HEK293 (cell line): ENCODE data around the gene PPOX.

Experiments
- HOXA7 ChIP-seq: sonication (generic); formaldehyde crosslinking; IDR thresholded peaks from 2 replicates; pipeline ENCODE4 v1.8.1; 2022; ENCODE audit warnings: missing genetic modification reagents, borderline replicate concordance
- KLF10 ChIP-seq: fragments of 450-650 bp; IDR thresholded peaks from 2 replicates; pipeline ENCODE4 v1.5.1; 2018; ENCODE audit warnings: missing biosample characterization, mild to moderate bottlenecking, missing genetic modification characterization
- KLF8 ChIP-seq: fragments of 450-650 bp; formaldehyde crosslinking; IDR thresholded peaks from 2 replicates; pipeline ENCODE4 v1.5.1; 2016; ENCODE audit warnings: missing biosample characterization, missing genetic modification characterization
- OSR2 ChIP-seq: fragments of 450-650 bp; formaldehyde crosslinking; IDR thresholded peaks from 2 replicates; pipeline ENCODE4 v1.5.1; 2016; ENCODE audit warnings: missing biosample characterization, missing genetic modification characterization
- SP2 ChIP-seq: fragments of 450-650 bp; formaldehyde crosslinking; IDR thresholded peaks from 2 replicates; pipeline ENCODE4 v1.5.1; 2016; ENCODE audit warnings: missing biosample characterization, missing genetic modification characterization
- WT1 ChIP-seq: fragments of 450-650 bp; formaldehyde crosslinking; IDR thresholded peaks from 2 replicates; pipeline ENCODE4 v1.5.1; 2016; ENCODE audit warnings: missing biosample characterization, missing genetic modification characterization
- ZBTB20 ChIP-seq: fragments of 450-650 bp; formaldehyde crosslinking; IDR thresholded peaks from 2 replicates; pipeline ENCODE4 v1.5.1; 2016; ENCODE audit warnings: missing biosample characterization, missing genetic modification characterization
- ZBTB8A ChIP-seq: fragments of 450-650 bp; formaldehyde crosslinking; IDR thresholded peaks from 2 replicates; pipeline ENCODE4 v1.5.1; 2016; ENCODE audit warnings: missing biosample characterization, missing genetic modification characterization
- ZNF211 ChIP-seq: fragments of 450-650 bp; formaldehyde crosslinking; IDR thresholded peaks from 2 replicates; pipeline ENCODE4 v1.5.1; 2016; ENCODE audit warnings: low read depth, missing biosample characterization, missing genetic modification characterization
- ZNF239 ChIP-seq: fragments of 450-650 bp; formaldehyde crosslinking; IDR thresholded peaks from 2 replicates; pipeline ENCODE4 v1.5.1; 2016; ENCODE audit warnings: missing biosample characterization, missing genetic modification characterization
- ZNF335 ChIP-seq: fragments of 450-650 bp; formaldehyde crosslinking; conservative IDR thresholded peaks from 2 replicates; pipeline ENCODE4 v1.5.1; 2016; ENCODE audit warnings: missing biosample characterization, missing genetic modification characterization
- ZNF426 ChIP-seq: fragments of 450-650 bp; formaldehyde crosslinking; IDR thresholded peaks from 2 replicates; pipeline ENCODE4 v1.5.1; 2017; ENCODE audit warnings: missing biosample characterization, missing genetic modification characterization, mild to moderate bottlenecking, inconsistent platforms, moderate library complexity
- ZNF549 ChIP-seq: fragments of 450-650 bp; IDR thresholded peaks from 2 replicates; pipeline ENCODE4 v1.5.1; 2018; ENCODE audit warnings: missing biosample characterization, missing genetic modification characterization, mild to moderate bottlenecking, inconsistent platforms, moderate library complexity
- ZNF596 ChIP-seq: fragments of 450-650 bp; IDR thresholded peaks from 2 replicates; pipeline ENCODE4 v1.5.0; 2018; ENCODE audit warnings: missing biosample characterization, mild to moderate bottlenecking, missing genetic modification characterization, moderate library complexity
- ZNF621 ChIP-seq: fragments of 450-650 bp; formaldehyde crosslinking; IDR thresholded peaks from 2 replicates; pipeline ENCODE4 v1.5.1; 2017; ENCODE audit warnings: missing biosample characterization, missing genetic modification characterization
- ZNF624 ChIP-seq: fragments of 450-650 bp; formaldehyde crosslinking; IDR thresholded peaks from 2 replicates; pipeline ENCODE4 v1.5.1; 2017; ENCODE audit warnings: missing biosample characterization, missing genetic modification characterization
- ZNF629 ChIP-seq: fragments of 450-650 bp; formaldehyde crosslinking; IDR thresholded peaks from 2 replicates; pipeline ENCODE4 v1.5.1; 2017; ENCODE audit warnings: missing biosample characterization, missing genetic modification characterization
- ZNF660 ChIP-seq: fragments of 450-650 bp; IDR thresholded peaks from 2 replicates; pipeline ENCODE4 v1.5.1; 2018; ENCODE audit warnings: missing biosample characterization, mild to moderate bottlenecking, missing genetic modification characterization
- ZNF777 ChIP-seq: fragments of 450-650 bp; formaldehyde crosslinking; IDR thresholded peaks from 2 replicates; pipeline ENCODE4 v1.5.1; 2017; ENCODE audit warnings: missing biosample characterization, missing genetic modification characterization, borderline replicate concordance
- ZSCAN30 ChIP-seq: fragments of 450-650 bp; IDR thresholded peaks from 2 replicates; pipeline ENCODE4 v1.5.1; 2018; ENCODE audit warnings: missing biosample characterization, mild to moderate bottlenecking, missing genetic modification characterization, moderate library complexity
- ZXDB ChIP-seq: fragments of 450-650 bp; formaldehyde crosslinking; IDR thresholded peaks from 2 replicates; pipeline ENCODE4 v1.5.1; 2016; ENCODE audit warnings: missing biosample characterization, missing genetic modification characterization
- TF ChIP-seq, protein P1 (sequence below): fragments of 450-650 bp; formaldehyde crosslinking; IDR thresholded peaks from 2 replicates; pipeline ENCODE4 v1.5.1; 2016; ENCODE audit warnings: missing biosample characterization, missing genetic modification characterization
- TF ChIP-seq, protein P2 (sequence below): fragments of 450-650 bp; formaldehyde crosslinking; IDR thresholded peaks from 2 replicates; pipeline ENCODE4 v1.5.1; 2017; ENCODE audit warnings: missing biosample characterization, missing genetic modification characterization
- TF ChIP-seq, protein P3 (sequence below): fragments of 450-650 bp; formaldehyde crosslinking; IDR thresholded peaks from 2 replicates; pipeline ENCODE4 v1.5.1; 2016; ENCODE audit warnings: missing biosample characterization, missing genetic modification characterization
- TF ChIP-seq, protein P4 (sequence below): fragments of 450-650 bp; formaldehyde crosslinking; IDR thresholded peaks from 2 replicates; pipeline ENCODE4 v1.5.1; 2017; ENCODE audit warnings: missing biosample characterization, missing genetic modification characterization
- TF ChIP-seq, protein P5 (sequence below): fragments of 450-650 bp; formaldehyde crosslinking; IDR thresholded peaks from 2 replicates; pipeline ENCODE4 v1.5.1; 2016; ENCODE audit warnings: missing biosample characterization, missing genetic modification characterization
- TF ChIP-seq, protein P6 (sequence below): fragments of 450-650 bp; formaldehyde crosslinking; IDR thresholded peaks from 2 replicates; pipeline ENCODE4 v1.5.1; 2016; ENCODE audit warnings: missing biosample characterization, missing genetic modification characterization

PPOX gene

DNA sequence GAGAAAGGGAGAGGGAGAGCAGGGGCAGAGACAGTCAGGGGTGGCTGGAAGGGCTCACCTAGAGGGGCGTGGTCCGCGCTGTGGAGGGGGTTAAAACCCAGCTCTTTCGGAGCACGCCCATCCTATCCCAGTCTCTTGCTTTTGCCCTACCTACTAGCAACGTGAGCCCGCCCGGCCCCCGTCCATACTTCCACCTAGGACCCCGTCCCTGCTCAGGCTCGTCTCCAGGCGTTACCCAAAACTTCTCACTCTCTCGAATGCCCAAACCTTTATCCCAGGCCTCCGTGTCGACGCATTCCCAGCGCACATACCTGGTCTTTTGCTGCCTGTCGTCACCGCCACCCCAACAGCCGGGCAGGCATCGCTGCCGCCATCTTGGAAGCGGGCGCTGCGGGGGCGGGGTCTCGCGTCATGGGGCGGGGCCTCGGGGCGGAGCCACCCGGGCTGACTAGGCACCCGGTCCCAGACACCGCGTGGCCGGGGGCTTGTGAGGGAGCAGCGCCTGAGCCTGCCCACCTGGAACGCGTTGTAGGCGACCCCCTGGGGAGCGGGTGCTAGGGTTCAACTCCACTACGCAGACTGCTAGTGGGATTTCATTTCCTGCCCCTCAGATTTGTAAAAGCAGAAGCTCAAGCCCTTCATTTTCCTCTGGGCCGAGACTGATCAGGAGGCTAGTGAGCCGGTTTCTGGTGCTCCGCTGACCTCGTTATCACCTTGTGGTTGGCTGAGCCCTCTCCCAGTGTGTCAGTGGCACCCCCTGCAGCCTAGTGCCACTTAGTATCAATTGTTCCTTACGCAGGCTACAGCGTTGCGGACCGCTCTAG lies 11.1 kb downstream of the PPOX start, which contains the start of gene B4GALT3 (continued):
- TF ChIP-seq ZNF596 (peak; percentile 41; the same call in 1 of the 2 replicates), ZNF660 (tag by site-specific recombination) (peak; percentile 69; the same call in 1 of the 2 replicates), ZNF426 (tag by site-specific recombination) (no peak), ZNF777 (tag by site-specific recombination) (peak; percentile 59; the same call in 1 of the 2 replicates), ZNF211 (tag by site-specific recombination) (no peak), ZNF239 (tag by site-specific recombination) (no peak), ZNF549 (tag by site-specific recombination) (no peak), KLF8 (tag by site-specific recombination) (peak; percentile 95), ZNF629 (tag by site-specific recombination) (peak; percentile 79), ZXDB (tag by site-specific recombination) (peak; percentile 85), ZBTB20 (tag by site-specific recombination) (peak; percentile 64; the same call in 1 of the 2 replicates), KLF10 (tag by site-specific recombination) (peak; percentile 86), HOXA7 (CRISPR knock-in tag) (no peak), ZSCAN30 (tag by site-specific recombination) (peak; percentile 44; the same call in 1 of the 2 replicates), WT1 (peak; percentile 40; the same call in 1 of the 2 replicates), ZNF621 (no peak), ZNF335 (tag by site-specific recombination) (peak; percentile 98), SP2 (peak; percentile 84), ZNF624 (tag by site-specific recombination) (no peak), OSR2 (tag by site-specific recombination) (peak; percentile 78), ZBTB8A (tag by site-specific recombination) (peak; percentile 41)
- TF ChIP-seq, protein P1, sequence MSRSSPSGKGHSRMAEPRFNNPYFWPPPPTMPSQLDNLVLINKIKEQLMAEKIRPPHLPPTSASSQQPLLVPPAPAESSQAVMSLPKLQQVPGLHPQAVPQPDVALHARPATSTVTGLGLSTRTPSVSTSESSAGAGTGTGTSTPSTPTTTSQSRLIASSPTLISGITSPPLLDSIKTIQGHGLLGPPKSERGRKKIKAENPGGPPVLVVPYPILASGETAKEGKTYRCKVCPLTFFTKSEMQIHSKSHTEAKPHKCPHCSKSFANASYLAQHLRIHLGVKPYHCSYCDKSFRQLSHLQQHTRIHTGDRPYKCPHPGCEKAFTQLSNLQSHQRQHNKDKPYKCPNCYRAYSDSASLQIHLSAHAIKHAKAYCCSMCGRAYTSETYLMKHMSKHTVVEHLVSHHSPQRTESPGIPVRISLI (tag by site-specific recombination) = no peak
- TF ChIP-seq, protein P2, sequence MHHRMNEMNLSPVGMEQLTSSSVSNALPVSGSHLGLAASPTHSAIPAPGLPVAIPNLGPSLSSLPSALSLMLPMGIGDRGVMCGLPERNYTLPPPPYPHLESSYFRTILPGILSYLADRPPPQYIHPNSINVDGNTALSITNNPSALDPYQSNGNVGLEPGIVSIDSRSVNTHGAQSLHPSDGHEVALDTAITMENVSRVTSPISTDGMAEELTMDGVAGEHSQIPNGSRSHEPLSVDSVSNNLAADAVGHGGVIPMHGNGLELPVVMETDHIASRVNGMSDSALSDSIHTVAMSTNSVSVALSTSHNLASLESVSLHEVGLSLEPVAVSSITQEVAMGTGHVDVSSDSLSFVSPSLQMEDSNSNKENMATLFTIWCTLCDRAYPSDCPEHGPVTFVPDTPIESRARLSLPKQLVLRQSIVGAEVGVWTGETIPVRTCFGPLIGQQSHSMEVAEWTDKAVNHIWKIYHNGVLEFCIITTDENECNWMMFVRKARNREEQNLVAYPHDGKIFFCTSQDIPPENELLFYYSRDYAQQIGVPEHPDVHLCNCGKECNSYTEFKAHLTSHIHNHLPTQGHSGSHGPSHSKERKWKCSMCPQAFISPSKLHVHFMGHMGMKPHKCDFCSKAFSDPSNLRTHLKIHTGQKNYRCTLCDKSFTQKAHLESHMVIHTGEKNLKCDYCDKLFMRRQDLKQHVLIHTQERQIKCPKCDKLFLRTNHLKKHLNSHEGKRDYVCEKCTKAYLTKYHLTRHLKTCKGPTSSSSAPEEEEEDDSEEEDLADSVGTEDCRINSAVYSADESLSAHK (tag by site-specific recombination) = peak; percentile 64; the same call in 1 of the 2 replicates
- TF ChIP-seq, protein P3, sequence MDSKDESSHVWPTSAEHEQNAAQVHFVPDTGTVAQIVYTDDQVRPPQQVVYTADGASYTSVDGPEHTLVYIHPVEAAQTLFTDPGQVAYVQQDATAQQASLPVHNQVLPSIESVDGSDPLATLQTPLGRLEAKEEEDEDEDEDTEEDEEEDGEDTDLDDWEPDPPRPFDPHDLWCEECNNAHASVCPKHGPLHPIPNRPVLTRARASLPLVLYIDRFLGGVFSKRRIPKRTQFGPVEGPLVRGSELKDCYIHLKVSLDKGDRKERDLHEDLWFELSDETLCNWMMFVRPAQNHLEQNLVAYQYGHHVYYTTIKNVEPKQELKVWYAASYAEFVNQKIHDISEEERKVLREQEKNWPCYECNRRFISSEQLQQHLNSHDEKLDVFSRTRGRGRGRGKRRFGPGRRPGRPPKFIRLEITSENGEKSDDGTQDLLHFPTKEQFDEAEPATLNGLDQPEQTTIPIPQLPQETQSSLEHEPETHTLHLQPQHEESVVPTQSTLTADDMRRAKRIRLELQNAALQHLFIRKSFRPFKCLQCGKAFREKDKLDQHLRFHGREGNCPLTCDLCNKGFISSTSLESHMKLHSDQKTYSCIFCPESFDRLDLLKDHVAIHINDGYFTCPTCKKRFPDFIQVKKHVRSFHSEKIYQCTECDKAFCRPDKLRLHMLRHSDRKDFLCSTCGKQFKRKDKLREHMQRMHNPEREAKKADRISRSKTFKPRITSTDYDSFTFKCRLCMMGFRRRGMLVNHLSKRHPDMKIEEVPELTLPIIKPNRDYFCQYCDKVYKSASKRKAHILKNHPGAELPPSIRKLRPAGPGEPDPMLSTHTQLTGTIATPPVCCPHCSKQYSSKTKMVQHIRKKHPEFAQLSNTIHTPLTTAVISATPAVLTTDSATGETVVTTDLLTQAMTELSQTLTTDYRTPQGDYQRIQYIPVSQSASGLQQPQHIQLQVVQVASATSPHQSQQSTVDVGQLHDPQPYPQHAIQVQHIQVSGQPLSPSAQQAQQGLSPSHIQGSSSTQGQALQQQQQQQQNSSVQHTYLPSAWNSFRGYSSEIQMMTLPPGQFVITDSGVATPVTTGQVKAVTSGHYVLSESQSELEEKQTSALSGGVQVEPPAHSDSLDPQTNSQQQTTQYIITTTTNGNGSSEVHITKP (tag by site-specific recombination) = peak; percentile 98
- TF ChIP-seq, protein P4, sequence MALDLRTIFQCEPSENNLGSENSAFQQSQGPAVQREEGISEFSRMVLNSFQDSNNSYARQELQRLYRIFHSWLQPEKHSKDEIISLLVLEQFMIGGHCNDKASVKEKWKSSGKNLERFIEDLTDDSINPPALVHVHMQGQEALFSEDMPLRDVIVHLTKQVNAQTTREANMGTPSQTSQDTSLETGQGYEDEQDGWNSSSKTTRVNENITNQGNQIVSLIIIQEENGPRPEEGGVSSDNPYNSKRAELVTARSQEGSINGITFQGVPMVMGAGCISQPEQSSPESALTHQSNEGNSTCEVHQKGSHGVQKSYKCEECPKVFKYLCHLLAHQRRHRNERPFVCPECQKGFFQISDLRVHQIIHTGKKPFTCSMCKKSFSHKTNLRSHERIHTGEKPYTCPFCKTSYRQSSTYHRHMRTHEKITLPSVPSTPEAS = no peak
- TF ChIP-seq, protein P5, sequence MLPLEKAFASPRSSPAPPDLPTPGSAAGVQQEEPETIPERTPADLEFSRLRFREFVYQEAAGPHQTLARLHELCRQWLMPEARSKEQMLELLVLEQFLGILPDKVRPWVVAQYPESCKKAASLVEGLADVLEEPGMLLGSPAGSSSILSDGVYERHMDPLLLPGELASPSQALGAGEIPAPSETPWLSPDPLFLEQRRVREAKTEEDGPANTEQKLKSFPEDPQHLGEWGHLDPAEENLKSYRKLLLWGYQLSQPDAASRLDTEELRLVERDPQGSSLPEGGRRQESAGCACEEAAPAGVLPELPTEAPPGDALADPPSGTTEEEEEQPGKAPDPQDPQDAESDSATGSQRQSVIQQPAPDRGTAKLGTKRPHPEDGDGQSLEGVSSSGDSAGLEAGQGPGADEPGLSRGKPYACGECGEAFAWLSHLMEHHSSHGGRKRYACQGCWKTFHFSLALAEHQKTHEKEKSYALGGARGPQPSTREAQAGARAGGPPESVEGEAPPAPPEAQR (tag by site-specific recombination) = no peak
- TF ChIP-seq, protein P6, sequence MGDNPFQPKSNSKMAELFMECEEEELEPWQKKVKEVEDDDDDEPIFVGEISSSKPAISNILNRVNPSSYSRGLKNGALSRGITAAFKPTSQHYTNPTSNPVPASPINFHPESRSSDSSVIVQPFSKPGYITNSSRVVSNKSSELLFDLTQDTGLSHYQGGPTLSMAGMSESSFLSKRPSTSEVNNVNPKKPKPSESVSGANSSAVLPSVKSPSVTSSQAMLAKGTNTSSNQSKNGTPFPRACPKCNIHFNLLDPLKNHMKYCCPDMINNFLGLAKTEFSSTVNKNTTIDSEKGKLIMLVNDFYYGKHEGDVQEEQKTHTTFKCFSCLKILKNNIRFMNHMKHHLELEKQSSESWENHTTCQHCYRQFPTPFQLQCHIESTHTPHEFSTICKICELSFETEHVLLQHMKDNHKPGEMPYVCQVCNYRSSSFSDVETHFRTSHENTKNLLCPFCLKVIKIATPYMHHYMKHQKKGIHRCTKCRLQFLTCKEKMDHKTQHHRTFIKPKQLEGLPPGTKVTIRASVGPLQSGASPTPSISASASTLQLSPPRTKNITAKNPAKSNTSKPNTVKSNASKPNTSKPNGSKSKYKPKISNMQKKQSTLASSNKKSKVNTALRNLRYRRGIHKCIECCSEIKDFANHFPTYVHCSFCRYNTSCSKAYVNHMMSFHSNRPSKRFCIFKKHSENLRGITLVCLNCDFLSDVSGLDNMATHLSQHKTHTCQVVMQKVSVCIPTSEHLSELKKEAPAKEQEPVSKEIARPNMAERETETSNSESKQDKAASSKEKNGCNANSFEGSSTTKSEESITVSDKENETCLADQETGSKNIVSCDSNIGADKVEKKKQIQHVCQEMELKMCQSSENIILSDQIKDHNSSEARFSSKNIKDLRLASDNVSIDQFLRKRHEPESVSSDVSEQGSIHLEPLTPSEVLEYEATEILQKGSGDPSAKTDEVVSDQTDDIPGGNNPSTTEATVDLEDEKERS (tag by site-specific recombination) = no peak
